ENCODE results near the gene ZGRF1.
"Not testable (repeated sequence)": the region's sequence is repeated elsewhere in the genome, so short reads cannot be mapped to it uniquely, and the experiment has no call there.

Gene ZGRF1

DNA sequence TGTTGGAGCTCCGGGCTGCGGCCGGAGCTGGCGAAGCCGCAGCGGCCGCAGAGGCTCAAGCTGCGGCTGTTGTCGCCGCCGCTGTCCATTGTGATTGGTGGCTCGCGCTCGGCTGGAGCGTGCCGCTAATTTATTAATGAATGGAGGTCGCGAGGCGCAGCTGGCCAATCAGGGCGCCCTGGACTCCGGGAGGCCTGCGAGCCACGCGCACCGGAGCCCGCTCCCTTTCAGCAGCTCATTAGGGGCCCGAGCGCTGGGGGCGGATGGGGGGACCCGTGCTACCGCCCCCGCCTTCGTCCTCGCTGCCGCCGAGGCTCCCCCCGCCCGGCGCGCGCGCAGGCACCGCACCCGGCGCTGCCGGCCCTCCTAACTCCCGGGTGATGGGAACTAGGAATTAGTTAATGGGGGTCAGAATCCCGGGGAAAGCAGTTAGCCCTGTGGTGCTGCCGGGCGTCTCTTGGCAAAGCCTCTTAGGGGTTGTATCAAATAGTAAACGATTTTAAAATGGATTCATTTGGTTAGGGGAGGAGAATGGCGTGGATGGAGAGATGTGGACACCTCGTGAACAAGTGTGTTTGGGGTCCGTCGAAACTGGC is 120.1 kb downstream of the ZGRF1 start:
- DNase-seq (ENCODE audit: low read depth, low spot score): no peak

DNA sequence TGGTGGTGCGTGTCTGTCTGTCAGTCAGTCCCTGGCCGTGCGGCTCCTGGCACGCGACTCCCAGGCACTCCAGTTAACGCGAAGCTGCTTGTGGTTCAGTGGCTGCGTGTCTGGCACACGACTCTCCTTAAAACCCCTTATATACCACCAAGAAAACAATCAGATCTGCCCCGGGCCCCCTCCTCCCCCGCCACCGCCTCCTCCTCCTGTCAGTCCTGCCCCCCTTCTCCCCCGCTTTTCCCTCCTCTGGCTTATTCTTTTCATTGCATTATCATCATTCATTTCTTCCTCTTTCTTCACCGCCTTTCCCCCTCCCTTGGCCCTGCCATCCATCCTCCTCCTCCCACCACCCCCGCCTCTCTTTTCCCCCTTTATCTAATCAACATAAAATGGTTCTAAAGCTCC is 120.6 kb downstream of the ZGRF1 start, which contains the start of gene NEUROG2:
TSS of gene NEUROG2 (minus strand) at position 115 of the 405 bp plus-strand sequence. CDS start 705 bp downstream, outside the sequence.
- DNase-seq (ENCODE audit: low read depth, low spot score): no peak

DNA sequence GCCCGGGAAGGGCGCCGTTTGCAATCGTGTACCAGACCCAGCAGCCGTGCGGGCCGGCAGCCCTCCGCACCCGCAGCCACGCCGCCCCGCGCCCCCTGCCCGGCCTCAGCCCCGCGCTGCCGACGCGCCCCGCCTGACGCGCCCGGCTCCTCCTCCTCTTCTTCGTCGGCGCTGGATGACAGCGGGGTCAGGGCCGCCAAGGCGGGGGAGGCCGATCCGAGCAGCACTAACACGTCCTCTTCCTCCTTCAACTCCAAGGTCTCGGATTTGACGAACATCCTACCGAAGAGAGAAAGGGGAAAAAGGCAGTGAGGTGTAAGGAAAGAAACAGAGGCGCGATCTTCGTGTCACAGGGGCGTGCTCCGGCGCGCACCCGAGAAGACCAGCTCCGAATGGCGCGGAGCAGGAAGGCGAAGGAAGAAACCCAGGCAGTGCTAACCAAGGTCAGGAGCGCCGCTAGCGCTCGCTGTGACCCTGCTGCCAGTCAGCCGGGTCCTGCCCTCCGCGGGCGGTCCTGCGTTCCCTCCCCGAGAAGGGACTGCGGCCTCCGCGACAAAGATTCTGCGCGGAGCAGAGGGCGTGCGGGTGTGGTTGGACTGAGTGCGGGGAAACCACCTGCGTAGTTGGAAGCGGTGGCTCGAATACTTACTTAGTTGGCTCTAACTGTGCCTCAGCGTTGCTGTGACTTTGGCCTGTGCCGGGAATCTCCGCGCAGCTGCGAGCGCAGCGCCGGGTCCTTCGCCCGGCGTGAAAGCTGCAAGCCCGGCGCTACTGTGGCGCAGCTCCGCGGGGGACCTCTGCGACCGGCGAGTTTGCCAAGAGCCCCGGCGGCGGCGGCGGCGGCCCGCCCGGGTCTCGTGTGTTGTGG is 121.3 kb downstream of the ZGRF1 start:
- no peak for DNase-seq (ENCODE audit: low read depth, low spot score)

DNA sequence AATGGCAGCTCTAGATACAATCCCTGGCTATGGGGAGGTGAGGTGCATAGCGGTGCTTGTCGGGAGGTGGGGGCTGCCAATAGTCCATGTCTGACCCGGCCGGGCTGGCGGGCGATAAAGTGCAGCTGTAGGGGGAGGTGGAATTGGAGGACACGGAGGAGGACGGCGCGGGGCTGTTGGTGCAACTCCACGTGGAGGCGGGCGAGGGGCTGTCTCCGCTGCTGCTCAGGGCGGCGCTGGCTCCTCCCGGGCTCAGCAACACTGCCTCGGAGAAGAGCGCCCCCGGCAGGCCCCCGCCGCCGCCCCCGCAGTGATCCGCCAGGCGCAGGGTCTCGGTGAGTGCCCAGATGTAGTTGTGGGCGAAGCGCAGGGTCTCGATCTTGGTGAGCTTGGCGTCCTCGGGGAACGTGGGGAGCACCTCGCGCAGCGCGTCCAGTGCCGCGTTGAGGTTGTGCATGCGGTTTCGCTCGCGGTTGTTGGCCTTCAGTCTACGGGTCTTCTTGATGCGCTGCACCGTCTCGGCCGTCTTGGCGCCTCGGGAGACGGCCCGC is 122.0 kb downstream of the ZGRF1 start:
- DNase-seq (ENCODE audit: low read depth, low spot score): no peak

DNA sequence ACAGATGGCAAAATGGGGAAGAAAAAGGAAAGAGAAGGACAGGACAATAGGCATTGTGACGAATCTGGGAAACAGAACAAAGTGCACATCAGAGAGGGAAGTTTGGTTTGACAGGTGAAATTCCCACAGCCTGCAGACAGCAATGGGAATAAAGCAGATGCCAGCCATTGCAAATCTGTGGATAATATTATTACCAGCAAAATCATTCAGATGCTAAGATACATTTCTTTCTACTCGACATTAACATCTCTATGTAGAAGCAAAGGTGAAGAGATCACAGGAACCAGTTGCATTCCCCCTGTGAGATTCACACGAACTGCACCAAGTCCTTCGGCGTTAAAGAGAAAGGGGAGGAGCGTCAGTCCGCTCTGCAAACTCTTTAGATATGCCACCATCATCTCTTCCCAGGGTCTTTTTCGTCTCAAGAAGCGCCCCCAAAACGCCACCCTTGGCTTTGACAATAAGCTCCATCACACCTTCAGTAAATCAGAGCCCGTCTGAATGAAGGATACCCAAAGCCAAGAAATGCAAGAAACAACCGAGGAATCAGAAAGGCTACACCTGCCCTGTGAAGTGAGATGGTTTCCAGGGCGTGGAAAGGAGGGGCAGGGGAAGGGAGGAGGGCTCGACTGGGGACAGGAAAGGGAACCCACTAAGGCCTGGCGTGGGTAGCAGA is 122.6 kb downstream of the ZGRF1 start:
- DNase-seq (ENCODE audit: low read depth, low spot score): no peak

DNA sequence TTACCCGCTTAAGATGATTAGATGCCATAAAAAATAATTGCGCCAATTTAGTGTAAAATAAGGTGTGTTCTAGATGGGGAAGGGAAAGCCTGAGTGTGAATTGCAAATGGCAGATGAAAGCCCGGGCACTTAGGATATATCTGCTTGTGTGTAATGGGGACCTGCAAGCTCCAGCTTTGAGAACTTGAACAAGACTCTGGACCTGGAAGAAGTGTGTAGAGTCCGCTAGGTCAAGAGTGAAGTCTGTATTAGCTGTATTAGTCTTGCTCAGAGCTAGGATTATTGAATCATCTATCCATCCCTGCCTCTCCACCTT is 124.9 kb downstream of the ZGRF1 start:
- DNase-seq (ENCODE audit: low read depth, low spot score): no peak

DNA sequence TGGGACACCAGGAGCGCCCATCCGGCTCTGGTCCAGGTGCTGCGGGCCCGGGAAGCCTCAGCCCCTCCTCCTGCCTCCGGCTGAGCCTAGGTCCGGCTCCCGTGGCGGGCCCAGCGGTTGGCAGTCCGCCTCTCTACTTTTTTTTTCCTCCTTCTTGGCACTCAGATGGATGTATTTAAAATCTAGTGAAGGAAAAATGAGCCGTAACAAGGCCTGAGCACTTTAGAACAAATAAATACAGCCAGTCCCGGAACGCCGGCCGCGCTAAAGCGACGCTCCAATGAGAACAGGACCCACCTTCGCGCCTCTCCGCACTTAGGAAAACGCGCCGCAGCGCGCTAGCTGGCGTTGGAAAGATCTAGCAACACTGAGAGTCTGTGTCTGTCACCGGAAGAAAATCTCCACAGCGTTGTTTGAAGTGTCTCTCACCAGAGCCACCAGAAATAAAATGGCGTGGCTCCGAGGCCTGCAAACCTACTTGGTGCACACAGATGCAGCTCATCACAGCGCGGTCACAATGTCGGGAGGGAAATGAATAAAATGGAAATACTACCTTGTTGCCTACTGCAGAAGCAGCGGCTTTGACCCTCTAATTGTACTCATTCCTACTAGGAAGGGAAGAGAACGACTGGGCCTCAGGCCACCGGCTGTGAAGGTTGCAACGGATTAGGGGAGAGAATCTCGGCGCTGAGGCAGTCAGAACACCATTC is 125.5 kb downstream of the ZGRF1 start:
- no peak for DNase-seq (ENCODE audit: low read depth, low spot score)

DNA sequence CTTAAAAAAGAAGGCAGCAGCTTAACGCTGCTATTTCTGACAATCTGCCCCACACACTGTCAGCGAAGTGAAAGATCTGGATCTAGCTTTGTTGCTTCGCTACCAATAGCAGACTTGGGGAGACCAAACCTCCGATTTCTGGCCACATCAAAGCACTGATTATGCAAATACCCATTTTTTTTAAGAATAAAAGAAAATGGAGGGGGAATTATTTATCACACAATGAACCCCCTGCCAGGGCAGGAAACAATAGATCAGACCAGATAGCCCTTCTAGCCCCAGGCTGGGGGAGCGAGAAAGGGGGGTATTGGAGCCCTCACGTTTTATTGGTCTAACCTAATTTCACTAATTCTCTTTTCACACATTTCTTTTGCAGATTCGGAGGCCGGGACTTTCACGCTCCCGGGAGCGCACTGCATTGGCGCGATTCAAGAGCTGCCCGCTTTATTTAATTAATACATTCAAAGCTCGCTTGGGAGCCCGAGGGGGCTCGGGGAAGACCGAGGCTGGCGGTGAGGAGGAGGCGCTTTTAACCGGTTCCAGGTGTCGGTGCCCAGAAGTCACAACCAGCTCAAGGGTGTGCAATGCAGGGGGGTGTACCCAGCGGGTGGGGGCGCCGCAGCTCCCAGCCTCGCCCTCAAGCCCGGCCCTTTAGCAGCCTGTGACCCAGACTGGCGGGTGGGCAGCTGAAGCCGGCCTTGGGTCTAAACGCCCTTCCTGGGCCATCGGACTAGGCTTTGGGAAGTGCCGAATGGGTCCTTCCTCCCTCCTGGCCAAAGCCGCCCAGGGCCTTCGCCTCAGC is 126.2 kb downstream of the ZGRF1 start:
- no peak for DNase-seq (ENCODE audit: low read depth, low spot score)

DNA sequence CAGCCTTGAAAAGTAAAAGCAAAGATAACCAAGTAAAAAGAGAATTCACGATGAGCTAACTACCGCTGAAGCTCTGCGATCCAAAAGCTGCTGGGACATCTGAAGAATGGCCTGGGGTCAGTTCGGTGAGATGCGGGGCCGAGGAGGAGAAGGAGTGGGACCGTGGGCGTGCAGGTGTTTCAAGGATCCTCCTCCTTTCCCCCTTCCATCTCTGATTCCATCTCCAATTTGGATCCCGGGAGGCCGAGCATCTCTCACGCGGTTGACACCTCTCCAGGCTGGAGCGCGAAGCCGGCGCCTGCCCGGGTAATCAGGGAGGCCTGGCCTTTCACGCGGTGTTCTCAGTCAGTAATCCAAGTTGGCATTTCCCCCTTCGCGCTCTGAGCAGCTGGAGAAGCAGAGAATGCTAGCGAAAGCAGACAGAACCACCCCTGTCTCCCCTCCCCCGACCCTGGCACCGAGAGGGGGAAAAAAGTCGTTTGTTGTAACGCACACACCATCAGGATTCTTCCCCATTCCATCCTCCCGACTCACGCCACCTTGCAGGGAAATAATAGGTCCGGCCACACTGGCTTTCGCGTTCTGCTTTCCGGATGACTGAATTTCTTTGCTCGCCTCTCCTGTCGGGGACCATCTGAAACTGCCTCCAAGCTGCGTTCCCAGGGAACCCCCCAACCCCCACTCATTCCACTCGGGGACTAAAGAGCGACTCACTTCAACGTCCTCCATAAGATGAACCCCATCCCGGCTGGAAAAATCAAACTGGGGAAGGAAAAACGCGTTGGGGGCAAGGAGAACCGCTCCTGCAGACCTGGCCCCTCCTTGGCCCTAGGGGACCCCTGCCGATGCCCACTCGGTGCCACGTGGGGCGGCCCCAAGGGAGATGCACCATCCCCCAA is 127.2 kb downstream of the ZGRF1 start:
- DNase-seq (ENCODE audit: low read depth, low spot score): no peak

DNA sequence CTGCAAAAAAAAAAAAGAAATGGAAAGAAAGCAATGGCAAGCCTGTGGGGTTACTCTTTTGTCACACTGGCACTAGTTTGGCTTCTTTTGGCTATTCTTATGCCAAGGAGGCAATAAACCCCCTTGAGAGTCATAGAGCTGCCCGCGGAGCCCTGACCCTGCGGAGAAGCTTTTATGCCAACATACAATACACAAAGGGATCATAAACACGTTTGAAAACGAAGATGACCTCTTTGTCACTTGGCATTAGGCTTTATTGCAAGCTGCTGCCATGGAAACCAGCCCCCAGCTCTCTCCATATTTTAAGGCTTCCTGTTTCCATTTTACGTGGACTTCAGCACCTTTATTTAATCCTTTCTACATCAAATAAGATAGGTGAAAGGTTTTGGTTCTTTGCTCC is 128.4 kb downstream of the ZGRF1 start:
- no peak for DNase-seq (ENCODE audit: low read depth, low spot score)

DNA sequence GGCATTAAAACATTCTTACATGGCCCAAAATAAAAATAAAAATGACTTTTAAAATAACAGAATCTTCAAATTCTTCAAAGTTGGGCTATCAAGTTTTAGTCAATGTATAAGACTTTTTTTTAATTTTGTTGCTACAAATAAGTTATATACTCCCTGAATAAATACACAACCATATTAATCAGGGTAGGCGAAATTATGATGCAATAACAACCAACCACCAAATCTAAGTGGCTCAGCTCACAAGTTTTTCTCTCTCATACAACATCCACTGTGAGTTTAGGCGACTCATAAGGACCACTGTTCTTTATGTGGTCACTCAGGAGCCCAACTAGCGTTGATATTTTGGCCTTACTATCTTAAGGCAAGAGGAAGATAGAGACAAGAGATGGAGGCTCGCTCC is 131.9 kb downstream of the ZGRF1 start:
- DNase-seq (ENCODE audit: low read depth, low spot score): no peak

DNA sequence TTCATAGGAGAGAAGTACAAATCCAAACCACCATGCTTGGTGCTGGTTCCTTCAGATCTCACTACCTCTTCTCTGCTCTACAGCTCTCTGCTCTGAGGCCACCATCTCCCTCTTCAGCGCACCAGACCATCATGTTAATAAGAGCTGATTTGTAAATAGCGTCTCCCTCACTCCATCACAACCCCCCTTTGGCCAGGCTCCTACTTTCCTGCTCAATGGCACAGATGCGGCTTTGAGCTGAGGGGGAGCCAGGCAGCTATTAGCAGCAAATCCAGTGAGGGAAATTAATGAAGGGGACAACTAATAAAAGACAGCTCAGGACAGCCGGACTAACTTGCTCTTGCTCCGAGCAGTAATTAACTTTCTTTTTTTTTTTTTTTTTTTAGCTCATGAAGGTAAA is 133.8 kb downstream of the ZGRF1 start:
- no peak for DNase-seq (ENCODE audit: low read depth, low spot score)

DNA sequence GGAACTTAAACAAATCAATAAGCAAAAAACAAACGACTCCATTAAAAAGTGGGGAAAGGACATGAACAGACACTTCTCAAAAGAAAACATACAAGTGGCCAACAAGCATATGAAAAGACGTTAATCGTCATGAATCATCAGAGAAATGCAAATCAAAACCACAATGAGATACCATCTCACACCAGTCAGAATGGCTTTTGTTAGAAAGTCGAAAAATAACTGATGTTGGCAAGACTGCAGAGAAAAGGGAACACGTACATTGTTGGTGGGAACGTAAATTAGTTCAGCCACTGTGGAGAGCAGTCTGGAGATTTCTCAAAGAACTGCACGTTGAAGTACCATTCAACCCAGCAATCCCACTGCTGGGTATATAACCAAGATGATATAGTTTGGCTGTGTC is 144.4 kb downstream of the ZGRF1 start:
- no peak for DNase-seq (ENCODE audit: low read depth, low spot score)

DNA sequence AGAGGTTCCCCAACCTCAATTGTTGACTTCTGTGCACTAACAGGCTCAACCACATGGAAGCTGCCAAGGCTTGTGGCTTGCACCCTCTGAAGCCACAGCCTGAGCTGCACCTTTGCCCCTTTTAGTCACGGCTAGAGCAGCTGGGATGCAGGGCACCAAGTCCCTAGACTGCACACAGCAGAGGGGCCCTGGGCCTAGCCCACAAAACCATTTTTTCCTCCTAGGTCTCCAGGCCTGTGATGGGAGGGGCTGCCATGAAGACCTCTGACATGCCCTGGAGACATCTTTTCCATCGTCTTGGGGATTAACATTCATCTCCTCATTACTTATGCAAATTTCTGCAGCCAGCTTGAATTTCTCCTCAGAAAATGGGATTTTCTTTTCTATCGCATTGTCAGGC is 145.9 kb downstream of the ZGRF1 start:
- DNase-seq (ENCODE audit: low read depth, low spot score): not testable (repeated sequence)

Data from smooth muscle cell of the brain vasculature (primary cell).